ENCODE data around the gene SPAG16.
"Not testable (repeated sequence)": the region's sequence is repeated elsewhere in the genome, so short reads cannot be mapped to it uniquely, and the experiment has no call there.

Gene SPAG16

DNA sequence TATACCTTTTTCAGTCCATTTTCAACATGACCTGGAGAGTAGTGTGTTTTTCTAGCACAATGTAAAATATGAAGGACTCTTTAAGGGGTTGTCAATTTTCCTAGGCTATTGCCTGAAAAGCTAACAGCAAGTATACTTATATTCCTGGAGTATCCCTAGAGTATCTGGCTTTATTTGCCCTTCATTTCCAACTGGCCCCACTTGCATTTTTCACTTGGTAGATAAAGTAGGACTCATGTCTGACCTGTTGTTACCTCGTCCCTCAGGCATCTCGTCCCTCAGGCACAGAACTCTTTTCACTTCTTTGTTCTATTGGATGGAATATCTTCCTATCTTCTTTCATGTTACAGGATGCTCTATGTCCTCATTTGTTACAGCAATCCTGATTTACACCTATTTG, 69.2 kb downstream of the SPAG16 start:
- DNase-seq (ENCODE audit: low read depth): no peak
- no peak overlapping the region for H3K4me3 ChIP-seq (ENCODE audit: low read depth, low read length)
- TF ChIP-seq, protein P1, sequence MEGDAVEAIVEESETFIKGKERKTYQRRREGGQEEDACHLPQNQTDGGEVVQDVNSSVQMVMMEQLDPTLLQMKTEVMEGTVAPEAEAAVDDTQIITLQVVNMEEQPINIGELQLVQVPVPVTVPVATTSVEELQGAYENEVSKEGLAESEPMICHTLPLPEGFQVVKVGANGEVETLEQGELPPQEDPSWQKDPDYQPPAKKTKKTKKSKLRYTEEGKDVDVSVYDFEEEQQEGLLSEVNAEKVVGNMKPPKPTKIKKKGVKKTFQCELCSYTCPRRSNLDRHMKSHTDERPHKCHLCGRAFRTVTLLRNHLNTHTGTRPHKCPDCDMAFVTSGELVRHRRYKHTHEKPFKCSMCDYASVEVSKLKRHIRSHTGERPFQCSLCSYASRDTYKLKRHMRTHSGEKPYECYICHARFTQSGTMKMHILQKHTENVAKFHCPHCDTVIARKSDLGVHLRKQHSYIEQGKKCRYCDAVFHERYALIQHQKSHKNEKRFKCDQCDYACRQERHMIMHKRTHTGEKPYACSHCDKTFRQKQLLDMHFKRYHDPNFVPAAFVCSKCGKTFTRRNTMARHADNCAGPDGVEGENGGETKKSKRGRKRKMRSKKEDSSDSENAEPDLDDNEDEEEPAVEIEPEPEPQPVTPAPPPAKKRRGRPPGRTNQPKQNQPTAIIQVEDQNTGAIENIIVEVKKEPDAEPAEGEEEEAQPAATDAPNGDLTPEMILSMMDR (IDR thresholded peaks at IDR 0.05; ENCODE audit: control insufficient read depth, extremely low read depth, insufficient read depth): no peak

DNA sequence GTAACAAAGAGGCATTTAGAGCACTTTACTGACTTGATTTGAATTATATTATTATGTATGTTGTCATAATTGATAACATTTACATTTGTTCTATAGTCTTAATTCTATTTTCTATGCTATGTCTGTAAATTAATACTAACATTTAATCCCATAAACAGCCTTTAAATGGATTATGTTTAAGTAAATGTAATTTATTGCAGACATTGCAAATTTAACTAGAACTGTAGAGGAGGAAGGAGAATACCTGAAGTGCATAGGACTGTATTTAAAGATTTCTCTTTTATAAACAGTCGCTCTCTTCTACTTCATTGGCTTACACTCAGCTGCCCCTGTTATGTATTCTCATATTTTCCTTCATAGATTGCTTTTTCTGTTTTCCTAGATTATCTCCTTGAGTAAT, 92.4 kb downstream of the SPAG16 start:
- TF ChIP-seq, protein P1 (IDR thresholded peaks at IDR 0.05; ENCODE audit: control insufficient read depth, extremely low read depth, insufficient read depth): no peak
- no peak overlapping the region for H3K4me3 ChIP-seq (ENCODE audit: low read depth, low read length)
- no peak for DNase-seq (ENCODE audit: low read depth)

DNA sequence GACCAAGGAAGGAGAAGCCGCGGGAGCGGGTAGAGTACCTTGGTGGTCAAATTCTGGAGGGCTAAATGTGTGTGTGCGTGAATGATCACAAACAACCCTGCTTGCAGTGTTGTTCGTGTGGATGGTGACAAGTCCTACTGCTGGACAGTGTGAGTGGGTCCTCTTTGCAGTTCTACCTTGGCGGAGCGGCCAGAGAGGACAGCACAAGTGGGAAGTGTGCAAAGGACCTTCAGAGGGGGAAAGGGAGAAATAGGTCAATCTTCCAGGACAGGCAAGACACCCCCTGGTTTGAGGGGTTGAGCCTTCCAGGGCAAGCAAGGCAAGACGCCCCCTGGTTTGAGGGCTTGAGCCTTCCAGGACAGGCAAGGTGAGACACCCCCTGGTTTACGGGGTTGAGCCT, 122.8 kb downstream of the SPAG16 start:
- H3K4me3 ChIP-seq (ENCODE audit: low read depth, low read length); DNase-seq (ENCODE audit: low read depth): not testable (repeated sequence)

DNA sequence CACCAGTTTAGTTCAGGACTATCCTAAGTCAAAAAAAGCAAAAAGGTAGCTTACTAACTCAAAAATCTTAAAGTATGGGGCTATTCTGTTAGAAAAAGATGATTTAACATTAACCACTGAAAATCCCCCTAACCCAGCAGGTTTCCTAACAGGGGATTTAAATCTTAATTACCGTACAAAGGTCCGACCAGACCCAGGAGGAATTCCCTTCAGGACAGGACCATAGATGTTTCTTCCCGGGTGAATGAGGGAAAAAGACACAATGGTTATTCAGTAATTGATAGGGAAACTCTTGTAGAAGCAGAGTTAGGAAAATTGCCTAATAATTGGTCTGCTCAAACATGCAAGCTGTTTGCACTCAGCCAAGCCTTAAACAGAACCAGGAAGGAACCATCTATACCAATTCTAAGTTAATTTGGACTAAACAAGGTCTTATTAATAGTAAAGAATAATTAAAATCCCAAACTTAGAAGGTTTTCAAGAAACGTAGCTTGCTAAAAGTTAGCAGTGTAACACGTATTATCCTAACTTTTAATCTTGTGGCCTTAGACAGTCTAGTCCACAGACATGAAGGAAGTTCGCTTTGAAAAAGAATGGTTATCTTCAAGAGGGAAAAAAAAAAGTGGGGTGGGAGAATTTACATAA, 124.3 kb downstream of the SPAG16 start:
- H3K4me3 ChIP-seq (ENCODE audit: low read depth, low read length); DNase-seq (ENCODE audit: low read depth): not testable (repeated sequence)

DNA sequence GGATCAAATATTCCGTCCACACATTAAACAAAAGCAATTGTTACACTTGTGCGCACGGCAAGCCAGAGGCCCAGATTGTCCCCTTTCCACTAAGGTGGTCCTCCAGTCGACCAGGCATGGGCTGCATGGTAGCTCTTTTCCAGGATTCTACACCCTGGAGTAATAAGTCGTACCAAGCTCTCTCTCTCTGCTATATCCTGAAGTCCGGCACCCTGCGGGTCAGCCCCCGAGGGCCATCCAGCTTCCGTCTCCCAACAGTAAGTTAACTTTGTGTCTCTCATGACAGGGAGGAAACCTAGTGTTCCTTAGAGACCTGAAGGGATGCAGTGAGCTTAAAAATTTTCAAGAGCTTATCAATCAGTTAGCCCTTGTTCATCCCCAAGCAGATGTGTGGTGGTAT, 126.4 kb downstream of the SPAG16 start:
- H3K4me3 ChIP-seq (ENCODE audit: low read depth, low read length); DNase-seq (ENCODE audit: low read depth): not testable (repeated sequence)

DNA sequence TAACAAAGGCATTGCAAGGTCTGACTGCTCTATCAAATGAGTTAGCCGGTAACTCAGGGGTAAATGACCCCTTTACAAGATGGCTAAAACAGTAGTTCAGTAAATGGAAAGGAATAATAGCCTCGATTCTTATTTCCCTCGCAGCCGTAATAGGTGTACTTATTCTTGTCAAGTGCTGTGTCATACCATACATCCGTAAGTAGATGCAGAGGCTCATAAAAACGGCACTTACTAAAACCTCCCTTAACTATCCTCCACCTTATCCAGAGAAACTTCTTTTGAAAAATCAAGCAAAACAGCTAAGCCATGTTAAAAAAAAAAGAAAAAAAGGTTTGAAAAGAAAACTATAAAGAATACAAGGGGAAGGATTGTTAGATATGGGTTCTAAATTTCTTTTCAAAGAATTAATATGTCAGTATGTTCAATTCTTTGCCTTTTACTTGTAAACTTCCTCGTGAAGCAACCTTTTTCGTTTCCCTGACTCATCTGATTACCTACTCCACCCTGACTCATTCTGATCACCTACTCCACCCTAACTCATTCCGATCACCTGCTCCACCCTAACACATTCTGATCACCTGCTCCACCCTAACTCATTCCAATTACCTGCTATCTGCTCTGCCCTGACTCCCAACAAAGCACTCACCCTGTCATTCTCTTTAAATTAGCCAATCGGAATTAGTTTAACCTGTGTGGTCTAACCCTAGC, 127.5 kb downstream of the SPAG16 start:
- no peak overlapping the region for H3K4me3 ChIP-seq (ENCODE audit: low read depth, low read length)
- TF ChIP-seq, protein P1 (IDR thresholded peaks at IDR 0.05; ENCODE audit: control insufficient read depth, extremely low read depth, insufficient read depth): no peak
- no peak for DNase-seq (ENCODE audit: low read depth)

DNA sequence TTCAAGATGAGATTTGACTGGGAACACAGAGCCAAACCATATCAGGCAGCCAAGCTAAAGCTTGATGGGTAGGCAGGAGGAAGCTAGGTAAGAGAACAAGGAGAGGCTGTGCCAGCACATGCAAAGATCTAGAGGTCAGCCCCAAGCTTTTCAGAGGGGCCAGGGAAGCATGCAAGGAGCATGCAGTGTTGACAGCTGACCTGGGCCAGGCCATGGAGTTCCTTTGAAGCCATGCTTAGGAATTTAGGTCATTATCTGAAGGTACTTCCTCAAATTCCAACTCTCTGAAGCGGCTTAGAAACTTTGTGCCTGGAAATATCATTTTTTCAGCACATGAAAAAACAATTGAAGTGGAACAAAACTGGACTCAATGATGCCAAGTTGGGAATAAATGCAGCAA, 130.8 kb downstream of the SPAG16 start:
- DNase-seq (ENCODE audit: low read depth): no peak

DNA sequence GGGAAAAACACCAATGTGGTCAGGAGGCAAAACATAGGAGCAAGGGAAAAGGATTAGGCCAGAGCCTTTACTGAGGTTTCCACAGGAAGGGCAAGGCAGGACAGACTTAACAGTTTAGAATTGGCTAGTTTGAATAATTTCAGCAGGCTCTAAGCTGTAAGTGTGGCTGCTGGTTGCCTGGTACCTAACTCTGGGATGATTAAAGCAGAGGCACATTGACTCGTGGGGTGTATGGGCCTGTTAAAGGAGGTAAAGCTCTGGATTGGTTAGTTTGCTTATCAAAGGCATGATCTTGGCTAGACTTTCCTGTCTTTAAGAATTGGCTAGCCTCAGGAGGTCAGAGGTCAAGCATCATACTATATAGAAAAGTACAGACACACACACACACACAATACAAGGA, 132.6 kb downstream of the SPAG16 start:
- H3K4me3 ChIP-seq (ENCODE audit: low read depth, low read length): no peak overlapping the region
- TF ChIP-seq, protein P1 (IDR thresholded peaks at IDR 0.05; ENCODE audit: control insufficient read depth, extremely low read depth, insufficient read depth): no peak
- no peak for DNase-seq (ENCODE audit: low read depth)

More for the DNA sequence above, 130.8 kb downstream of the SPAG16 start:
- TF ChIP-seq, protein P1 (IDR thresholded peaks at IDR 0.05; ENCODE audit: control insufficient read depth, extremely low read depth, insufficient read depth): no peak
- no peak overlapping the region for H3K4me3 ChIP-seq (ENCODE audit: low read depth, low read length)

Data from LNCaP clone FGC (cell line).